ENCODE results near the gene PAX3.

DNA sequence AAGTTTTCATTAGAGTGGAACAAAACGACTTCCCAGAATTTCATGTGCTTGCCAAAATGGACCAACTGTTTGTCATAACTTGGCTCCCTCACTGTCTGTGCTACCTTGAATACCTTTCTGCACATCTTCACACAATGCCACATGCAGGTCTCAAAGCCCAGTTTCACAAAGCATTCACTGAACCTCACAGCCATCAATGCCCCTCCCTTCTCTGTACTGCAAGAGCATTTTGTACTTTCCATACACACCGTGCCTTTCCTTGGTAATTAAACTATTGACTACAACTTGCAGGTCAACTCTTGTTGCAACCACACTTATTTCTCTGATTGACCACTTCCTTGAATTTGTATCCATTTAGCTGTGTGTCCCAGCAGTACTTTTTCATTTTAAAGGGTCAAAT is 50.5 kb downstream of the PAX3 start:
- TF ChIP-seq CTCF (IDR thresholded peaks at IDR 0.05) (no peak), ZNF317 (CRISPR knock-in tag; IDR thresholded peaks at IDR 0.05; ENCODE audit: borderline replicate concordance, low read depth) (no peak), PREB (CRISPR knock-in tag; IDR thresholded peaks at IDR 0.05; ENCODE audit: borderline replicate concordance) (no peak), ZNF512 (CRISPR knock-in tag; IDR thresholded peaks at IDR 0.05; ENCODE audit: borderline replicate concordance) (no peak), TP53 (CRISPR knock-in tag; IDR thresholded peaks at IDR 0.05) (no peak), ZNF232 (CRISPR knock-in tag; IDR thresholded peaks at IDR 0.05) (no peak), NFE2L1 (CRISPR knock-in tag; IDR thresholded peaks at IDR 0.05) (no peak), FOXK1 (CRISPR knock-in tag; IDR thresholded peaks at IDR 0.05) (no peak), NFYB (CRISPR knock-in tag; conservative IDR thresholded peaks at IDR 0.05; ENCODE audit: low read depth) (no peak), ELF4 (CRISPR knock-in tag; IDR thresholded peaks at IDR 0.05; ENCODE audit: low read depth) (no peak)
- TF ChIP-seq, protein P1, sequence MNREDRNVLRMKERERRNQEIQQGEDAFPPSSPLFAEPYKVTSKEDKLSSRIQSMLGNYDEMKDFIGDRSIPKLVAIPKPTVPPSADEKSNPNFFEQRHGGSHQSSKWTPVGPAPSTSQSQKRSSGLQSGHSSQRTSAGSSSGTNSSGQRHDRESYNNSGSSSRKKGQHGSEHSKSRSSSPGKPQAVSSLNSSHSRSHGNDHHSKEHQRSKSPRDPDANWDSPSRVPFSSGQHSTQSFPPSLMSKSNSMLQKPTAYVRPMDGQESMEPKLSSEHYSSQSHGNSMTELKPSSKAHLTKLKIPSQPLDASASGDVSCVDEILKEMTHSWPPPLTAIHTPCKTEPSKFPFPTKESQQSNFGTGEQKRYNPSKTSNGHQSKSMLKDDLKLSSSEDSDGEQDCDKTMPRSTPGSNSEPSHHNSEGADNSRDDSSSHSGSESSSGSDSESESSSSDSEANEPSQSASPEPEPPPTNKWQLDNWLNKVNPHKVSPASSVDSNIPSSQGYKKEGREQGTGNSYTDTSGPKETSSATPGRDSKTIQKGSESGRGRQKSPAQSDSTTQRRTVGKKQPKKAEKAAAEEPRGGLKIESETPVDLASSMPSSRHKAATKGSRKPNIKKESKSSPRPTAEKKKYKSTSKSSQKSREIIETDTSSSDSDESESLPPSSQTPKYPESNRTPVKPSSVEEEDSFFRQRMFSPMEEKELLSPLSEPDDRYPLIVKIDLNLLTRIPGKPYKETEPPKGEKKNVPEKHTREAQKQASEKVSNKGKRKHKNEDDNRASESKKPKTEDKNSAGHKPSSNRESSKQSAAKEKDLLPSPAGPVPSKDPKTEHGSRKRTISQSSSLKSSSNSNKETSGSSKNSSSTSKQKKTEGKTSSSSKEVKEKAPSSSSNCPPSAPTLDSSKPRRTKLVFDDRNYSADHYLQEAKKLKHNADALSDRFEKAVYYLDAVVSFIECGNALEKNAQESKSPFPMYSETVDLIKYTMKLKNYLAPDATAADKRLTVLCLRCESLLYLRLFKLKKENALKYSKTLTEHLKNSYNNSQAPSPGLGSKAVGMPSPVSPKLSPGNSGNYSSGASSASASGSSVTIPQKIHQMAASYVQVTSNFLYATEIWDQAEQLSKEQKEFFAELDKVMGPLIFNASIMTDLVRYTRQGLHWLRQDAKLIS (CRISPR knock-in tag; IDR thresholded peaks at IDR 0.05; ENCODE audit: borderline replicate concordance) = no peak
- TF ChIP-seq, protein P2, sequence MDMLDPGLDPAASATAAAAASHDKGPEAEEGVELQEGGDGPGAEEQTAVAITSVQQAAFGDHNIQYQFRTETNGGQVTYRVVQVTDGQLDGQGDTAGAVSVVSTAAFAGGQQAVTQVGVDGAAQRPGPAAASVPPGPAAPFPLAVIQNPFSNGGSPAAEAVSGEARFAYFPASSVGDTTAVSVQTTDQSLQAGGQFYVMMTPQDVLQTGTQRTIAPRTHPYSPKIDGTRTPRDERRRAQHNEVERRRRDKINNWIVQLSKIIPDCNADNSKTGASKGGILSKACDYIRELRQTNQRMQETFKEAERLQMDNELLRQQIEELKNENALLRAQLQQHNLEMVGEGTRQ (CRISPR knock-in tag; IDR thresholded peaks at IDR 0.05) = no peak

All from WTC11 (cell line).